ENCODE measurements around the gene USP12. TPM values are rescaled to one million over a fixed set of nuclear protein-coding genes. Genes with fewer than 3 reads are reported as not detected.
"Not testable (repeated sequence)": the region's sequence is repeated elsewhere in the genome, so short reads cannot be mapped to it uniquely, and the experiment has no call there.

USP12 gene
- total RNA-seq, 1 donor from 2014 or later, result 62.0 TPM

GRCh38 chr13:27086599-27087265, 84.9 kb downstream of the USP12 start:
- DNase-seq (ENCODE audit: low spot score in 2 of 2), result no peak
- no peak for FAIRE-seq

- FAIRE-seq (no peak), DNase-seq (ENCODE audit: low spot score in 2 of 2) (no peak)
Observed at GRCh38 chr13:27083183-27083582, 88.4 kb downstream of the USP12 start.

- FAIRE-seq (no peak), DNase-seq (ENCODE audit: low spot score in 2 of 2) (no peak)
Observed at GRCh38 chr13:27081893-27082679, 89.5 kb downstream of the USP12 start.

GRCh38 chr13:27080018-27080948, 91.3 kb downstream of the USP12 start:
- DNase-seq (ENCODE audit: low spot score in 2 of 2), result no peak
- no peak for FAIRE-seq

- DNase-seq (ENCODE audit: low spot score in 2 of 2) (no peak), FAIRE-seq (no peak)
Observed at GRCh38 chr13:27079421-27079958, 92.1 kb downstream of the USP12 start.

- no peak for FAIRE-seq
- no peak for DNase-seq (ENCODE audit: low spot score in 2 of 2)
Observed at GRCh38 chr13:27077451-27077850, 94.2 kb downstream of the USP12 start.

GRCh38 chr13:27076421-27076820, 95.2 kb downstream of the USP12 start:
- no peak for DNase-seq (ENCODE audit: low spot score in 2 of 2)
- no peak for FAIRE-seq

- FAIRE-seq (no peak), DNase-seq (ENCODE audit: low spot score in 2 of 2) (no peak)
Observed at GRCh38 chr13:27073186-27073585, 98.4 kb downstream of the USP12 start.

GRCh38 chr13:27066123-27066522, 105.5 kb downstream of the USP12 start:
- FAIRE-seq; DNase-seq (ENCODE audit: low spot score in 2 of 2): not testable (repeated sequence)

- no peak for DNase-seq (ENCODE audit: low spot score in 2 of 2)
- FAIRE-seq, result no peak
Observed at GRCh38 chr13:27065582-27065981, 106.0 kb downstream of the USP12 start.

GRCh38 chr13:27064252-27064995, 107.2 kb downstream of the USP12 start:
- FAIRE-seq, result no peak
- DNase-seq (ENCODE audit: low spot score in 2 of 2), result no peak

- no peak for FAIRE-seq
- DNase-seq (ENCODE audit: low spot score in 2 of 2), result no peak
Observed at GRCh38 chr13:27057817-27058216, 113.8 kb downstream of the USP12 start.

GRCh38 chr13:27055526-27055925, 116.1 kb downstream of the USP12 start:
- DNase-seq (ENCODE audit: low spot score in 2 of 2), result no peak
- FAIRE-seq, result no peak

- DNase-seq (ENCODE audit: low spot score in 2 of 2) (no peak), FAIRE-seq (no peak)
Observed at GRCh38 chr13:27054760-27055159, 116.9 kb downstream of the USP12 start.

GRCh38 chr13:27053902-27054595, 117.6 kb downstream of the USP12 start:
- FAIRE-seq, result no peak

GRCh38 chr13:27053210-27053884, 118.3 kb downstream of the USP12 start:
- no peak for DNase-seq (ENCODE audit: low spot score in 2 of 2)
- FAIRE-seq, result no peak

More at GRCh38 chr13:27053902-27054595, 117.6 kb downstream of the USP12 start:
- no peak for DNase-seq (ENCODE audit: low spot score in 2 of 2)

GRCh38 chr13:27052551-27053208, 118.9 kb downstream of the USP12 start:
- no peak for FAIRE-seq
- DNase-seq (ENCODE audit: low spot score in 2 of 2), result no peak

- DNase-seq (ENCODE audit: low spot score in 2 of 2) (no peak), FAIRE-seq (no peak)
Observed at GRCh38 chr13:27047081-27047480, 124.5 kb downstream of the USP12 start.

Data from frontal cortex (tissue), 4 donors.